ENCODE data around the gene FHIT.

GRCh38 chr3:61087465-61087864 lies 163.8 kb downstream of the FHIT start:
- TF ChIP-seq CREB1 (IDR thresholded peaks at IDR 0.05; ENCODE audit: low read depth), result no peak
- TF ChIP-seq CEBPB (IDR thresholded peaks at IDR 0.05; ENCODE audit: borderline replicate concordance in 1 of 2, low read depth in 2 of 2, low read length in 2 of 2), result no peak
- no peak for TF ChIP-seq SUZ12 (IDR thresholded peaks at IDR 0.05; ENCODE audit: unreplicated experiment)
- TF ChIP-seq TAF1 (IDR thresholded peaks at IDR 0.05; ENCODE audit: borderline replicate concordance, low read depth, low read length), result no peak
- no peak for TF ChIP-seq SP1 (IDR thresholded peaks at IDR 0.05; ENCODE audit: low read depth, low read length)
- no peak for TF ChIP-seq EZH2 (IDR thresholded peaks at IDR 0.05; ENCODE audit: borderline replicate concordance, control insufficient read depth, low read depth, low read length)
- no peak for TF ChIP-seq CTCF (IDR thresholded peaks at IDR 0.05 in 2 of 3, conservative IDR thresholded peaks at IDR 0.05 in 1 of 3; ENCODE audit: control insufficient read depth in 2 of 3, extremely low read depth in 1 of 3, insufficient read depth in 1 of 3, low read depth in 3 of 3, low read length in 3 of 3)
- TF ChIP-seq SMC3 (IDR thresholded peaks at IDR 0.05; ENCODE audit: borderline replicate concordance, low read length), result no peak
- TF ChIP-seq EP300 (IDR thresholded peaks at IDR 0.05; ENCODE audit: borderline replicate concordance in 1 of 2, control insufficient read depth in 1 of 2, low read depth in 2 of 2, low read length in 2 of 2), result no peak
- TF ChIP-seq SRF (IDR thresholded peaks at IDR 0.05; ENCODE audit: low read depth in 2 of 2, low read length in 2 of 2), result no peak
- TF ChIP-seq YY1 (IDR thresholded peaks at IDR 0.05; ENCODE audit: low read depth, low read length), result no peak
